Subcutaneous adipose tissue (tissue), 4 donors: ENCODE measurements around the gene TLR10. TPM values are rescaled to one million over a fixed set of nuclear protein-coding genes. Genes with fewer than 3 reads are reported as not detected.

Experiments
- total RNA-seq, 4 donors: library from RNA; depleted of rRNA; stranded (reverse); fragments of >200 nt; gene quantifications; one replicate each; pipeline ENCODE4 v1.1.0, GENCODE V29; 2016
- TF ChIP-seq, protein P1 (sequence below): fragments of 450-650 bp; IDR thresholded peaks from one replicate; pipeline ENCODE4 v1.5.1; 2016; ENCODE audit warnings: low read depth, mild to moderate bottlenecking, control low read depth, antibody characterized with exemption, moderate library complexity

Gene TLR10, protein sequence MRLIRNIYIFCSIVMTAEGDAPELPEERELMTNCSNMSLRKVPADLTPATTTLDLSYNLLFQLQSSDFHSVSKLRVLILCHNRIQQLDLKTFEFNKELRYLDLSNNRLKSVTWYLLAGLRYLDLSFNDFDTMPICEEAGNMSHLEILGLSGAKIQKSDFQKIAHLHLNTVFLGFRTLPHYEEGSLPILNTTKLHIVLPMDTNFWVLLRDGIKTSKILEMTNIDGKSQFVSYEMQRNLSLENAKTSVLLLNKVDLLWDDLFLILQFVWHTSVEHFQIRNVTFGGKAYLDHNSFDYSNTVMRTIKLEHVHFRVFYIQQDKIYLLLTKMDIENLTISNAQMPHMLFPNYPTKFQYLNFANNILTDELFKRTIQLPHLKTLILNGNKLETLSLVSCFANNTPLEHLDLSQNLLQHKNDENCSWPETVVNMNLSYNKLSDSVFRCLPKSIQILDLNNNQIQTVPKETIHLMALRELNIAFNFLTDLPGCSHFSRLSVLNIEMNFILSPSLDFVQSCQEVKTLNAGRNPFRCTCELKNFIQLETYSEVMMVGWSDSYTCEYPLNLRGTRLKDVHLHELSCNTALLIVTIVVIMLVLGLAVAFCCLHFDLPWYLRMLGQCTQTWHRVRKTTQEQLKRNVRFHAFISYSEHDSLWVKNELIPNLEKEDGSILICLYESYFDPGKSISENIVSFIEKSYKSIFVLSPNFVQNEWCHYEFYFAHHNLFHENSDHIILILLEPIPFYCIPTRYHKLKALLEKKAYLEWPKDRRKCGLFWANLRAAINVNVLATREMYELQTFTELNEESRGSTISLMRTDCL
- total RNA-seq: 1 to 10 TPM in 1 of 4 donors, under 1 TPM in 2, not detected in 1; 0.34 to 2.1 (median 0.44) TPM

GRCh38 chr4:38782452-38783108 is at the start of gene TLR10:
Gene TLR10 (minus strand): TSS chr4:38782990. CDS start chr4:38775590, 7,400 bp downstream.
- TF ChIP-seq, protein P1, sequence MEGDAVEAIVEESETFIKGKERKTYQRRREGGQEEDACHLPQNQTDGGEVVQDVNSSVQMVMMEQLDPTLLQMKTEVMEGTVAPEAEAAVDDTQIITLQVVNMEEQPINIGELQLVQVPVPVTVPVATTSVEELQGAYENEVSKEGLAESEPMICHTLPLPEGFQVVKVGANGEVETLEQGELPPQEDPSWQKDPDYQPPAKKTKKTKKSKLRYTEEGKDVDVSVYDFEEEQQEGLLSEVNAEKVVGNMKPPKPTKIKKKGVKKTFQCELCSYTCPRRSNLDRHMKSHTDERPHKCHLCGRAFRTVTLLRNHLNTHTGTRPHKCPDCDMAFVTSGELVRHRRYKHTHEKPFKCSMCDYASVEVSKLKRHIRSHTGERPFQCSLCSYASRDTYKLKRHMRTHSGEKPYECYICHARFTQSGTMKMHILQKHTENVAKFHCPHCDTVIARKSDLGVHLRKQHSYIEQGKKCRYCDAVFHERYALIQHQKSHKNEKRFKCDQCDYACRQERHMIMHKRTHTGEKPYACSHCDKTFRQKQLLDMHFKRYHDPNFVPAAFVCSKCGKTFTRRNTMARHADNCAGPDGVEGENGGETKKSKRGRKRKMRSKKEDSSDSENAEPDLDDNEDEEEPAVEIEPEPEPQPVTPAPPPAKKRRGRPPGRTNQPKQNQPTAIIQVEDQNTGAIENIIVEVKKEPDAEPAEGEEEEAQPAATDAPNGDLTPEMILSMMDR: no peak

GRCh38 chr4:38832206-38832605 is 49.4 kb upstream of the TLR10 start:
- TF ChIP-seq, protein P1: no peak

- TF ChIP-seq, protein P1: no peak
These were observed 48.9 kb upstream of the TLR10 start for GRCh38 chr4:38831653-38832052.

DNA sequence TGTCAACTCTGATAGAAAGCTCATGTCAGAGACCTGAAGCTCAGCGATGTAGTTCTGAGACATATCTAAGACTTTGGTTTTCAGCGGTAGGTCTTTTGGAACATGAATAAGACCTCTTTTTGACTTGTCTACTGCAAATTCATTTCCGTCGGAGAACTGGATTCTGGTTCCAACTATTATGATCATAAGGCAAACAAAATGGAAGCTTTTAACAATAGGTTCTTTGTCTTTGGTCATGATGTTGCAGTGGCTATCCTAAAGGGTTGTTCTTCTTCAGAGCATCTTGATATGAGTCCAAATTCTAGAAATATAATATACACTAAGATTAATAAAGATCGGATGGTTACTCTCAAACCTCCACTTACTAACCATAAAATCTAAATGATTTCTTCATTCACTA is 46.4 kb upstream of the TLR10 start:
- TF ChIP-seq, protein P1: no peak

DNA sequence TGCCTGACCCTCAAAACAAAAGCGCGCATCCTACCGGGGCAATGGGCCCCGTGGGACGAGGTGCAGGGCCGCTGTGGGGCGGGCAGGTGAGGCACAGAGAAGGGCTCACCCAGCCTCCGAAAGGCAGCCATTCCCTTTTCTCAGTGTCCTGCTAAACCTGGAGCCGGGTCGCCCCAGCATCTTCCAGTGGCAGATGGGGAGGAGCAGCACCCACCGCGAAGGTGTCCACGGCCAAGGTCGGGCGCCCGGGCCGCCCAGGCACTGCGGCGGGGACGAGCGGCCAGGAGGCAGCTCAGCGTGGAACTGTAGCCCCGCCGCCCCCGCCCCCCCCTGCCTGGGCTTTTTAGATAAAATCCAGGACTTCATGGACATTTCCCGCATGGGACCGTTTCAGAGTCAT is 41.0 kb upstream of the TLR10 start:
- TF ChIP-seq, protein P1: no peak

GRCh38 chr4:38822748-38823303 is 40.0 kb upstream of the TLR10 start:
- TF ChIP-seq, protein P1: no peak
